LoVo (cell line): ENCODE data around the gene GTPBP10.

Experiments used
- DNase-seq: peaks from one replicate; pipeline ENCODE4 v3.0.0-alpha.2; 2016; ENCODE audit warnings: low spot score

GTPBP10 gene

DNA sequence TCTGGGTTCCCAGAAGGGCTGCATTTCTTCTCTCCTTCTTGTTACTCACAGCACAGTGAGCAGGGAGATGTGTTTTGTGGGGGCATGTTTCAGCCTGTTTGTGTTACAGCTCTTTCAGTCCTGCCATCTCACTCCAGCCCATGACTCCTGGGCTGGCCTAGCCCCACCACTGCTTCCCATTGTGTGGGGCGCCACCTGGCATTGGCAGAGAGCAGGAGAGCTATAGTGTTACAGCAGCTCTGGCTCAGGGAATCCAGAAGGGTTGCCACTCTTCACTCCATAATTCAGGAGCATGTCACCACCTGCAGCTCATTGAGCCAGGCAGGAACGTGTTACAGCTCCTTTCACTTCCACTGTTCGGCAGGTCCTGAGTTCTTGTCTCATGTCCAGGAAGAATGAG is 86.7 kb downstream of the GTPBP10 start:
- DNase-seq, result no peak
